Small intestine (tissue), 16 donors: ENCODE results near the gene KCNJ6. TPM values are rescaled to one million over a fixed set of nuclear protein-coding genes. Genes with fewer than 3 reads are reported as not detected.

Experiments used
- DNase-seq, 2 donors: peaks; one replicate each; pipeline versions ENCODE4 v3.0.0 to v3.0.0-alpha.2; 2013
- FAIRE-seq: peaks from 2 replicates; lab custom pipeline; 2012; peaks lifted over from hg19 to GRCh38; lab: Jason Lieb, UNC
- H3K27ac ChIP-seq, 3 donors: one replicate each; pipeline ENCODE4 v1.5.1; 2013; ENCODE audit warnings: low read length in 2 of 3, mild to moderate bottlenecking in 2 of 3, control low read depth in 1 of 3, inconsistent platforms in 1 of 3, low read depth in 1 of 3, moderate library complexity in 1 of 3
- H3K27me3 ChIP-seq, 3 donors: one replicate each; pipeline ENCODE4 v1.6.1; 2013; ENCODE audit warnings: low read length in 3 of 3, inconsistent platforms in 1 of 3; ENCODE audit not compliant: control insufficient read depth in 3 of 3, insufficient read depth in 3 of 3
- H3K36me3 ChIP-seq, 3 donors: one replicate each; pipeline ENCODE4 v1.6.1; 2013; ENCODE audit warnings: low read length in 3 of 3, inconsistent platforms in 1 of 3, low read depth in 1 of 3, mild to moderate bottlenecking in 1 of 3, moderate library complexity in 1 of 3; ENCODE audit not compliant: control insufficient read depth in 3 of 3, insufficient read depth in 2 of 3
- H3K4me1 ChIP-seq, 3 donors: one replicate each; pipeline ENCODE4 v1.6.1; 2013; ENCODE audit warnings: low read length in 2 of 3, inconsistent platforms in 1 of 3, low read depth in 1 of 3, mild to moderate bottlenecking in 1 of 3, moderate library complexity in 1 of 3; ENCODE audit not compliant: control insufficient read depth in 3 of 3, insufficient read depth in 2 of 3
- H3K4me3 ChIP-seq, 3 donors: one replicate each; pipeline ENCODE4 v1.5.1; 2013; ENCODE audit warnings: low read length in 3 of 3, control low read depth in 1 of 3, inconsistent platforms in 1 of 3, low read depth in 1 of 3, mild to moderate bottlenecking in 1 of 3, moderate library complexity in 1 of 3
- H3K9me3 ChIP-seq, 2 donors: one replicate each; pipeline ENCODE4 v1.6.1; 2013; ENCODE audit warnings: low read depth in 1 of 2, low read length in 1 of 2; ENCODE audit not compliant: control insufficient read depth in 2 of 2, insufficient read depth in 1 of 2
- WGBS, 3 donors: extraction: QIAGEN DNeasy Blood & Tissue Kit; methylation state at CpG; one replicate each; pipeline ENCODE4 v1.1.7; 2013; 5-methylcytosine and 5-hydroxymethylcytosine counted together
- long read RNA-seq, 10 donors: transcript quantifications; one replicate each; lab custom pipeline, GENCODE V29; 2026
- polyA plus RNA-seq, 4 donors: library from polyadenylated mRNA; stranded (reverse) in 3 of 4; unstranded in 1 of 4; fragments of 200-250 nt in 3 of 4; fragments of 120-200 nt in 1 of 4; gene quantifications; one replicate each; pipeline versions ENCODE4 v1.2.1 to v1.2.3, GENCODE V29; 2013
- donor health status: healthy with polysubstance abuse.
- donor health status: control.
- donor health status: control.
- donor health status: Bipolar disorder and iron deficiency.
- donor health status: healthy.

The KCNJ6 gene
- under 1 TPM in 3 of 4 donors, not detected in 1; under 0.01 to 0.24 (median 0.03) TPM for polyA plus RNA-seq
- long read RNA-seq, donor 1 = 0 reads
- long read RNA-seq, donor 2 = 0 reads
- long read RNA-seq, donor 3 = 0 reads
- long read RNA-seq, donor 4 = 0 reads
- long read RNA-seq, donor 5 = 0 reads
- long read RNA-seq, donor 6 = 0 reads
- long read RNA-seq, donor 7 = 0 reads
- long read RNA-seq, donor 8 = 0 reads
- long read RNA-seq, donor 9 = 0 reads
- long read RNA-seq, donor 10 = 0 reads

DNA sequence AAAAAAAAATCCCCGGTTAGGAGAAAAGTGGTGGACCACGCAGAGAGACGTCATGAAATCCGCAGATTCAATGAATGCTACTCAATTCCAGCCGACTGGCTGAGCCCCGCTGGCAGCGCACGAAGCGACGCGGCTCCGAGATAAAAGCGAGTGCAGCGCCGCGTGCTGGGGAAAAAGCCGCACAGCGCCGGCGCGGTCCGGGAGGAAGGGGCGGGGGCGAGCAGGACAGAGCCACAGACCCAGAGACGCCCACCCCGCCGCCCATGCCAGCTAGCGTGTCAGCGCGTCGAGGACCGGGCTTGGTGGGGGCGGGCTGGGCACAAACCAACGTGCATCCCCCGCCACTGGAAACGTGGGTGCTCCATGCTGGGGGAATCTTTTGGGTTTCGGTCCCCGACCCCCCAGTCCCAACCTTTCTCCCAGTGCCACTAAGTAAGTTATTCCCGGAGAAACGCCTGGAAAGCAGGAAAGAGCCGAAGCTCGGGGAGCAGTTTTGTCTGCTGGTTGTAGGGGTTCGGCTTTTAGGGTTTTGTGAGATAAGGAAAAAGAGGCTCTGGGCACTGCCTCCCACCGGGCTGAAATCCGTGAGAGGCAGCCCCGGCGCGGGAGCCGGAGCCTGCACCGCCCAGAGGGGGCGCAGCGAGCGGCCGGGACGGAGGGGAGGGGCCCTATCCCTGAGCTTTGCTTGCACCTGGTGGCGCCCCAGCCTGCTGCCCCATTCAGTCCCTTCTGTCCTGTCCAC is at the start of gene KCNJ6:
Gene KCNJ6, minus strand, starts transcription at position 148 of the 742 bp plus-strand sequence. CDS start 75,775 bp downstream, outside the sequence.
- H3K36me3 ChIP-seq = no peaks in the 10 kb centered on the region
- H3K4me1 ChIP-seq = no peaks in the 10 kb centered on the region
- H3K27ac ChIP-seq = no peak within 1 kb of the TSS
- FAIRE-seq = no peak
- peaks cover 7 to 34% (median 17%) of the 10 kb centered on the region in 3 donors for H3K27me3 ChIP-seq
- peak within 1 kb of the TSS in 1 of 3 donors; percentile 18 for H3K4me3 ChIP-seq
- H3K9me3 ChIP-seq = peaks cover 0 to 3% of the 10 kb centered on the region in 2 donors
- 2 to 6% (median 4%) methylated on average over 54 to 56 of the region's 56 CpGs for WGBS, 3 donors
- DNase-seq = peak; percentile 5 to 52

- Histone ChIP-seq H3K27ac (no peak overlapping the region), H3K4me3 (no peak overlapping the region), H3K36me3 (no peaks in the 10 kb centered on the region), H3K9me3 (no peaks in the 10 kb centered on the region), H3K27me3 (peaks cover 0 to 3% (median 0%) of the 10 kb centered on the region in 3 donors), H3K4me1 (no peaks in the 10 kb centered on the region)
- FAIRE-seq (no peak), DNase-seq (no peak)
- WGBS, 3 donors = 71 to 72% (median 72%) methylated on average over 11 of the region's 11 CpGs
These were observed 49.0 kb upstream of the KCNJ6 start for GRCh38 chr21:37965088-37965805.

DNA sequence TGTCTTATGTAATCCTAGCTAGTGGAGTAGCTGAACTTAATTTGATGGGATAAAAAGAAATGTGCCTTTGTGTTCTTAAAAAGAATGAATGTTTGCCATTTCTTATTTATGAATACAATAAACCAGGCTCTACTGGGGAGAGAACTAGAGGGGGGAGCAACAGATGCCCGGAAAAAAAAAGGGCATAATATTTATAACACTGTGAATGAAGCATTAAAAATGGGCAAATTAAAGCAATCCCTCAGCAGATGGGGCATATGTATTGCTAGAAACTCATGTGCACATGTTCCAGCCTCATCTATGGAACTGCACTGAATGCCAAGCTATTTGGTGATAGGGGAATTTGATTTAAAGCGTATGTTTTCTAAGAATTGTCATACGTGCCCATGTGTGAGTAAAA is 42.3 kb upstream of the KCNJ6 start:
- Histone ChIP-seq H3K27me3 (peaks cover 0 to 3% (median 0%) of the 10 kb centered on the region in 3 donors), H3K9me3 (no peaks in the 10 kb centered on the region), H3K36me3 (no peaks in the 10 kb centered on the region), H3K4me3 (no peak overlapping the region), H3K4me1 (no peaks in the 10 kb centered on the region), H3K27ac (no peak overlapping the region)
- FAIRE-seq = no peak
- DNase-seq = no peak
- WGBS, 3 donors = 75 to 88% (median 76%) methylated on average over 3 of the region's 3 CpGs

DNA sequence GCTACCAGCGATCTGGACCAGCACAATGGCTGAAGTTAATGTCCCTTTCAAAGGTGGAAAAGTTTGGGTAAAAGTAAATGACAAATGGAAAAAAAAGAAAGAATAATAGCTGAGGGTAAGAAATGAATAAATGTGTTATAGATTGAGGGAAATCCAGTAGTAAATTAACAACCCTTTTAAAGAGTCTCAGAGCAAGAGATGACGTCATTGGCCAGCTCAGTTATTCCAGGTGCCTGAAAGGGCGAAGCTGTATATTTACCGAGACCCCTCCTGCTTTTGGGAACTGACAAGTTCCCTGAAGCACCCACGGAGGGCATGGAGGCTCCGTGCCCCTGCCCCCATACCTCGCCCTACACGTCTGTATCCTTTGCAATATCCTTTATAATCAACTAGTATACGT is 40.5 kb upstream of the KCNJ6 start:
- Histone ChIP-seq H3K27me3 (peaks cover 0 to 3% (median 0%) of the 10 kb centered on the region in 3 donors), H3K4me1 (no peaks in the 10 kb centered on the region), H3K4me3 (no peak overlapping the region), H3K36me3 (no peaks in the 10 kb centered on the region), H3K9me3 (no peaks in the 10 kb centered on the region), H3K27ac (no peak overlapping the region)
- DNase-seq (no peak), FAIRE-seq (no peak)
- WGBS, 3 donors = 69 to 75% (median 71%) methylated on average over 9 of the region's 9 CpGs

- Histone ChIP-seq H3K27ac (no peak overlapping the region), H3K27me3 (no peaks in the 10 kb centered on the region), H3K4me3 (no peak overlapping the region), H3K9me3 (no peaks in the 10 kb centered on the region), H3K4me1 (no peaks in the 10 kb centered on the region), H3K36me3 (no peaks in the 10 kb centered on the region)
- FAIRE-seq = no peak
- WGBS, 3 donors = 56 to 64% (median 57%) methylated on average over 2 of the region's 2 CpGs
- DNase-seq = no peak
These were observed 28.8 kb upstream of the KCNJ6 start for GRCh38 chr21:37945036-37945435.

GRCh38 chr21:37944496-37944895 is 28.2 kb upstream of the KCNJ6 start:
- H3K27ac ChIP-seq = no peak overlapping the region
- H3K36me3 ChIP-seq = no peaks in the 10 kb centered on the region
- WGBS, 3 donors = 70 to 79% (median 75%) methylated on average over 5 of the region's 5 CpGs
- H3K27me3 ChIP-seq = no peaks in the 10 kb centered on the region
- H3K9me3 ChIP-seq = no peaks in the 10 kb centered on the region
- FAIRE-seq (no peak), DNase-seq (no peak)
- H3K4me3 ChIP-seq = no peak overlapping the region
- no peaks in the 10 kb centered on the region for H3K4me1 ChIP-seq

DNA sequence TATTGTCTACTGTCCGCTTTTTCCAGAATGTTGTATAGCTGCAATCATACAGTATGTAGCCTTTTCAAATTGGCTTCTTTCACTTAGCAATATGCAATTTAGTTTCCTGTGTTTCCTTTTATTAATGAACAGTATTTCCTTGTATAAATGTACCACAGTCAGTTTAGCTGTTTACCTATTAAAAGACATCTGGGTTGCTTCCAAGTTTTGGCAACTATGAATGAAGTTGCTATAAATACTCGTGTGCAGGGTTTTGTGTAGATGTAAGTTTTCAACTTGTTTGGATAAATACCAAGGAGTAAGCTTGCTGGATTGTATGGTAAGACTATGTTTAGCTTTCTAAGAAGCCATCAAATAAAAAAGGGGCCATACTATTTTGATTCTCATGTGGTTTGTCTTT is 24.4 kb upstream of the KCNJ6 start:
- Histone ChIP-seq H3K9me3 (no peaks in the 10 kb centered on the region), H3K27me3 (peaks cover 0 to 3% (median 0%) of the 10 kb centered on the region in 3 donors), H3K36me3 (no peaks in the 10 kb centered on the region), H3K27ac (no peak overlapping the region), H3K4me1 (no peaks in the 10 kb centered on the region), H3K4me3 (no peak overlapping the region)
- no peak for FAIRE-seq
- WGBS, 3 donors = 47 to 48% (median 48%) methylated on average over 2 of the region's 2 CpGs
- DNase-seq = no peak

DNA sequence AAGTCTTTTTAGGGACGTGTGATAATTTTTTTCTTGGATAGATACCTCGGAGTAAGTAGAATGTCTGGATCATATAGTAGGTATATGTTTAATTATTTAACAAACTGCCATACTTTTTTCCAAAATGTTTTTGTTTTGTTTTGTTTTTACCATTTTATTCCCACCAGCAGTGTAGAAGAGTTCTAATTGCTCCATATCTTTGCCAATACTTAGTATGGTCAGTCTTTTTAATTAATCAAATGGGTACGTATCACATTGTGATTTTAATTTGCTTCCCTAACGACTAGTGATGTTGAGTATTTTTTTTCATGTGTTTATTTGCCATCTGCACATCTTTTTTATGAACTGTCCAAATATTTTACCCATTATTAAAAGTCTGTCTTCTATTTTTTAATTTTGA is 23.6 kb upstream of the KCNJ6 start:
- Histone ChIP-seq H3K36me3 (no peaks in the 10 kb centered on the region), H3K27me3 (peaks cover 0 to 3% (median 0%) of the 10 kb centered on the region in 3 donors), H3K27ac (no peak overlapping the region), H3K9me3 (no peaks in the 10 kb centered on the region), H3K4me1 (no peaks in the 10 kb centered on the region), H3K4me3 (no peak overlapping the region)
- 78 to 82% (median 80%) methylated on average over 4 of the region's 4 CpGs for WGBS, 3 donors
- DNase-seq = no peak
- no peak for FAIRE-seq
